OCI-LY1 (cell line): ENCODE results near the gene NXN.
"Not testable (repeated sequence)": the region's sequence is repeated elsewhere in the genome, so short reads cannot be mapped to it uniquely, and the experiment has no call there.

ENCODE experiments used
- H2AFZ ChIP-seq: fragments of 200-600 bp; sonication (generic), shearing (Covaris generic); 2 replicates; pipeline ENCODE4 v1.6.0; 2014; ENCODE audit warnings: antibody characterized with exemption, mild to moderate bottlenecking, low read length
- H3F3A ChIP-seq: fragments of 200-600 bp; sonication (generic), shearing (Covaris generic); 2 replicates; pipeline ENCODE4 v1.6.0; 2014; ENCODE audit warnings: mild to moderate bottlenecking, antibody characterized with exemption, low read length, moderate library complexity; ENCODE audit not compliant: insufficient read depth
- H3K27ac ChIP-seq: fragments of 200-600 bp; sonication (generic); 2 replicates; pipeline ENCODE4 v1.5.1; 2014; ENCODE audit warnings: low read length, mixed run types, mild to moderate bottlenecking, low read depth; ENCODE audit not compliant: poor library complexity, severe bottlenecking
- H3K27me3 ChIP-seq: fragments of 200-600 bp; sonication (generic); 2 replicates; pipeline ENCODE4 v1.6.0; 2014; ENCODE audit warnings: antibody characterized with exemption, mild to moderate bottlenecking, low read length, moderate library complexity; ENCODE audit not compliant: insufficient read depth
- H3K36me3 ChIP-seq: fragments of 200-600 bp; sonication (generic); 2 replicates; pipeline ENCODE4 v1.6.1; 2014; ENCODE audit warnings: mild to moderate bottlenecking, antibody characterized with exemption, low read length, moderate library complexity, mixed read lengths; ENCODE audit not compliant: insufficient read depth
- H3K4me1 ChIP-seq: fragments of 200-600 bp; sonication (generic); 2 replicates; pipeline ENCODE4 v1.5.1; 2014; ENCODE audit warnings: mild to moderate bottlenecking, low read length, moderate library complexity; ENCODE audit not compliant: insufficient read depth, severe bottlenecking
- H3K4me2 ChIP-seq: fragments of 200-600 bp; sonication (generic), shearing (Covaris generic); 2 replicates; pipeline ENCODE4 v1.6.1; 2014; ENCODE audit warnings: low read length
- H3K4me3 ChIP-seq: fragments of 200-600 bp; sonication (generic); 2 replicates; pipeline ENCODE4 v1.5.1; 2014; ENCODE audit warnings: low read length, low read depth, mild to moderate bottlenecking, mixed read lengths; ENCODE audit not compliant: poor library complexity, severe bottlenecking
- H3K79me2 ChIP-seq: fragments of 200-600 bp; shearing (Covaris generic); 2 replicates; pipeline ENCODE4 v1.6.1; 2016; ENCODE audit warnings: mixed run types, low read length, mixed read lengths; ENCODE audit not compliant: insufficient read depth
- H3K9ac ChIP-seq: fragments of 200-600 bp; sonication (generic), shearing (Covaris generic); 2 replicates; pipeline ENCODE4 v1.6.1; 2014; ENCODE audit warnings: mild to moderate bottlenecking, low read length, mixed read lengths
- H3K9me2 ChIP-seq: fragments of 200-600 bp; sonication (generic), shearing (Covaris generic); 2 replicates; pipeline ENCODE4 v1.6.1; 2014; ENCODE audit warnings: low read depth, mild to moderate bottlenecking, low read length, mixed read lengths
- H3K9me3 ChIP-seq: fragments of 200-600 bp; shearing (Covaris generic); 2 replicates; pipeline ENCODE4 v1.6.1; 2014; ENCODE audit warnings: low read length, mixed read lengths
- H4K20me1 ChIP-seq: fragments of 200-600 bp; sonication (generic), shearing (Covaris generic); 2 replicates; pipeline ENCODE4 v1.6.0; 2016; ENCODE audit warnings: mild to moderate bottlenecking, low read length; ENCODE audit not compliant: insufficient read depth
- CTCF ChIP-seq: fragments of 200-600 bp; sonication (generic), shearing (Covaris generic); IDR thresholded peaks from 2 replicates; pipeline ENCODE4 v1.5.1; 2017; ENCODE audit warnings: mild to moderate bottlenecking, antibody characterized with exemption, low read length, moderate library complexity, mixed read lengths
- EZH2 ChIP-seq: fragments of 200-600 bp; sonication (generic), shearing (Covaris generic); IDR thresholded peaks from 2 replicates; pipeline ENCODE4 v1.8.0; 2017; ENCODE audit warnings: borderline replicate concordance, mixed run types, mild to moderate bottlenecking, antibody characterized with exemption, low read length, moderate library complexity, mixed read lengths

Gene NXN

GRCh38 chr17:973053-973452, 6.5 kb downstream of the NXN start:
- no peak overlapping the region for H3K4me2 ChIP-seq
- no peaks in the 10 kb centered on the region for H3K9me3 ChIP-seq
- H3K9me2 ChIP-seq, result no peaks in the 10 kb centered on the region
- no peaks in the 10 kb centered on the region; the same call in 1 of the 2 replicates for H3K27me3 ChIP-seq
- H3K9ac ChIP-seq, result no peak overlapping the region
- no peak for TF ChIP-seq CTCF
- TF ChIP-seq EZH2, result no peak
- no peaks in the 10 kb centered on the region for H4K20me1 ChIP-seq
- no peaks in the 10 kb centered on the region for H3K4me1 ChIP-seq
- no peak overlapping the region for H2AFZ ChIP-seq
- no peaks in the 10 kb centered on the region for H3K36me3 ChIP-seq
- no peak overlapping the region for H3K4me3 ChIP-seq
- H3K27ac ChIP-seq, result no peak overlapping the region
- no peaks in the 10 kb centered on the region for H3F3A ChIP-seq
- no peaks in the 10 kb centered on the region for H3K79me2 ChIP-seq

- not testable (repeated sequence) for H3K9me2 ChIP-seq
These were observed 7.7 kb downstream of the NXN start for GRCh38 chr17:971861-972260.

GRCh38 chr17:970364-970763, 9.2 kb downstream of the NXN start:
- TF ChIP-seq EZH2 (no peak), CTCF (no peak)
- Histone ChIP-seq H3K4me1 (no peaks in the 10 kb centered on the region), H2AFZ (no peak overlapping the region), H3K27ac (no peak overlapping the region), H3K27me3 (no peaks in the 10 kb centered on the region; the same call in 1 of the 2 replicates), H3K4me2 (no peak overlapping the region), H3K79me2 (no peaks in the 10 kb centered on the region), H3F3A (no peaks in the 10 kb centered on the region), H3K9ac (no peak overlapping the region), H3K4me3 (no peak overlapping the region), H4K20me1 (no peaks in the 10 kb centered on the region), H3K9me3 (no peaks in the 10 kb centered on the region), H3K36me3 (no peaks in the 10 kb centered on the region), H3K9me2 (no peaks in the 10 kb centered on the region)

More at GRCh38 chr17:971861-972260, 7.7 kb downstream of the NXN start:
- H3K4me2 ChIP-seq, H3K9ac ChIP-seq, H2AFZ ChIP-seq, H4K20me1 ChIP-seq, H3K36me3 ChIP-seq, H3K4me3 ChIP-seq, H3F3A ChIP-seq, H3K4me1 ChIP-seq, H3K27me3 ChIP-seq, H3K79me2 ChIP-seq, H3K9me3 ChIP-seq, H3K27ac ChIP-seq: not testable (repeated sequence)

GRCh38 chr17:969811-970355, 9.7 kb downstream of the NXN start:
- H3K9ac ChIP-seq, result no peak overlapping the region
- H3K79me2 ChIP-seq, result no peaks in the 10 kb centered on the region
- no peak overlapping the region for H2AFZ ChIP-seq
- no peak overlapping the region for H3K4me3 ChIP-seq
- no peaks in the 10 kb centered on the region for H4K20me1 ChIP-seq
- no peak overlapping the region for H3K4me2 ChIP-seq
- no peaks in the 10 kb centered on the region for H3K36me3 ChIP-seq
- no peak overlapping the region for H3K27ac ChIP-seq
- no peaks in the 10 kb centered on the region for H3K9me3 ChIP-seq
- no peaks in the 10 kb centered on the region for H3K4me1 ChIP-seq
- H3K9me2 ChIP-seq, result no peaks in the 10 kb centered on the region
- TF ChIP-seq EZH2, result no peak
- no peak for TF ChIP-seq CTCF
- H3F3A ChIP-seq, result no peaks in the 10 kb centered on the region
- H3K27me3 ChIP-seq, result no peaks in the 10 kb centered on the region; the same call in 1 of the 2 replicates
